ENCODE results near the gene NLE1. TPM values are rescaled to one million over a fixed set of nuclear protein-coding genes. Genes with fewer than 3 reads are reported as not detected.

NLE1 gene
- total and polyA plus RNA-seq, 4 donors, result 2.1 to 7.7 (median 5.8) TPM

GRCh38 chr17:35148144-35148543, 6.0 kb upstream of the NLE1 start (continued):
- TF ChIP-seq HNF4A (conservative IDR thresholded peaks at IDR 0.05), result no peak

- 71% methylated on average over 4 of the region's 4 CpGs for WGBS
- Histone ChIP-seq H3K36me3 (ENCODE audit: control insufficient read depth in 4 of 4, insufficient read depth in 3 of 4, low read depth in 1 of 4, low read length in 3 of 4) (no peaks in the 10 kb centered on the region), H3K9me3 (ENCODE audit: control insufficient read depth in 4 of 4, low read length in 3 of 4) (no peaks in the 10 kb centered on the region), H3K4me3 (ENCODE audit: low read depth in 1 of 3, low read length in 3 of 3) (no peak within 1 kb of the TSS), H3K9ac (ENCODE audit: low read depth in 1 of 2, low read length in 2 of 2) (no peak within 1 kb of the TSS), H3K27ac (ENCODE audit: low read depth in 1 of 2, low read length in 2 of 2) (no peak within 1 kb of the TSS), H3K4me1 (ENCODE audit: control insufficient read depth in 4 of 4, insufficient read depth in 4 of 4, low read length in 3 of 4) (no peaks in the 10 kb centered on the region), H3K27me3 (ENCODE audit: control insufficient read depth in 4 of 4, insufficient read depth in 4 of 4, low read length in 3 of 4) (no peaks in the 10 kb centered on the region)
- no peak for DNase-seq (ENCODE audit: low spot score)
- TF ChIP-seq CTCF (IDR thresholded peaks at IDR 0.05; ENCODE audit: low read depth, low read length, missing input control) (no peak), REST (IDR thresholded peaks at IDR 0.05) (no peak), SP1 (IDR thresholded peaks at IDR 0.05) (no peak), ATF3 (IDR thresholded peaks at IDR 0.05) (no peak), NR2F2 (IDR thresholded peaks at IDR 0.05) (no peak), TAF1 (conservative IDR thresholded peaks at IDR 0.05) (no peak), ZBTB33 (IDR thresholded peaks at IDR 0.05) (no peak), MAX (IDR thresholded peaks at IDR 0.05) (no peak), JUND (IDR thresholded peaks at IDR 0.05) (no peak), YY1 (IDR thresholded peaks at IDR 0.05) (no peak), RAD21 (IDR thresholded peaks at IDR 0.05) (no peak), FOXA2 (IDR thresholded peaks at IDR 0.05) (no peak), EGR1 (IDR thresholded peaks at IDR 0.05; ENCODE audit: low read depth in 2 of 2) (no peak), HNF4G (IDR thresholded peaks at IDR 0.05) (no peak), GABPA (IDR thresholded peaks at IDR 0.05 in 1 of 2, conservative IDR thresholded peaks at IDR 0.05 in 1 of 2) (no peak), HNF4A (conservative IDR thresholded peaks at IDR 0.05) (no peak), RXRA (IDR thresholded peaks at IDR 0.05) (no peak), FOXA1 (IDR thresholded peaks at IDR 0.05) (no peak)
Observed at GRCh38 chr17:35147375-35147905, 5.3 kb upstream of the NLE1 start, which contains the start of gene UNC45B. Gene UNC45B (plus strand): TSS chr17:35147817. CDS start chr17:35148264, 447 bp downstream.

Measured in liver (tissue), 9 donors.